Stimulated activated CD8-positive, alpha-beta memory T cell treated with anti-CD3 and anti-CD28 coated beads, Interleukin-7, amount 100 ng/mL, for 1 hour (primary cell): ENCODE results near the gene SLC4A1AP.
"Not testable (repeated sequence)": the region's sequence is repeated elsewhere in the genome, so short reads cannot be mapped to it uniquely, and the experiment has no call there.

Source experiments
- DNase-seq, 2 donors: peaks; one replicate each; pipeline ENCODE4 v3.0.0-alpha.2; 2020; ENCODE audit warnings: low read depth in 2 of 2

SLC4A1AP gene

DNA sequence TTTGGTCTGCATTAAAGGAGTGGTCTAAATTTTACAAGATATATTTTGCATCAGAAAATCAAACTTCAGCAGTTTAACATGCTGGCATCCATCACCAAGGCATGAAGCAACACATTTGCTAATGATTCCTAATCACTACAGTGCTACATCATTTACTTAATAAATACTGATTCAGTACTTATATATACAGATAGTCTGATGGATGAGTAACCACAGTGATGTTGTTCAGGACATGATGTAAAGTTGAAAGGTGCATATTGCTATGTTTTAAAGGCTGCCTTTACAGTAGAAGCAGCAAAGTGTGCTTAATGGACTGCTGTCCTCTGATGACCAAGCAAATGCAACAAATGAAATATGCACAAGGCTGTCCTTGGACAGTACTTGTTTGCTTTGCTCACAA lies 11.3 kb upstream of the SLC4A1AP start:
- DNase-seq: no peak

- DNase-seq: no peak
Observed at GRCh38 chr2:27652790-27653189, 10.9 kb upstream of the SLC4A1AP start.

GRCh38 chr2:27653397-27653796 lies 10.3 kb upstream of the SLC4A1AP start:
- DNase-seq: no peak

DNA sequence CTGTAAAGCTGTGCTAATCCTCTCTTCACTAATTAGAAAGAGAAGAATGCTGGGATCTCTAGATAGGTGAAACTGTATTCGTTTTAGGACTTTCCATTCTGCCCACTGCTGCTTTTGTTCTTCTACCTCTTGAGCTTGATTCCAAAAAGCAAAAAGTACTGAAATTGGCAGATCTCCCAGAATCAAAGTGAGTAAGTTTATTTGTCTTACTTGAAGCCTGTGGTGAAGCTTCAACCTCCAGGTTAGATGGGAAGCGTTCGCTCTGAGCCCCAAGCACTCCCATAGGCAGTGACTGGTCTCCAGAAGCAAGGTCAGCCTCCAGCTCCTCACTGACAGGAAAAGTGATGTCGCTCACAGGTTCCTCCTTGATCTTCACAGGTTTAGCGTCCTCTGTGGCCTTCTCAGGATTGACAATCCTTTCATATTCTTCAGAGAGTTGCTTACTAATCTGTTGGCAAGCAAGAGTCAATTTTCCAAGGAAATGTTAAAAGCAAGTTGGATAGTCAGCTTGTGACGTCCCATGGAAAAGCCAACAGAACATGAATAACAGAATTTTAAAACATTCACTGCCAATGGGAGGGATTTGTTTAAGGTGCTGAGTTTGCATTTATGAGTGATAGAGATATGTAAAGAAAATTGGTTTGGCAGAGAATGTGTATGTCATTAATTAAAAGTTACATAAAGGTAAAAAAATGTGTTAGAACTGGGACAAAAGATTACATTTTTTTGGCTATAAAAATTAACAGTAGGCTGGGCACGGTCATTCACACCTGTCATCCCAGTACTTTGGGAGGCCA lies 8.3 kb upstream of the SLC4A1AP start:
- no peak for DNase-seq

DNA sequence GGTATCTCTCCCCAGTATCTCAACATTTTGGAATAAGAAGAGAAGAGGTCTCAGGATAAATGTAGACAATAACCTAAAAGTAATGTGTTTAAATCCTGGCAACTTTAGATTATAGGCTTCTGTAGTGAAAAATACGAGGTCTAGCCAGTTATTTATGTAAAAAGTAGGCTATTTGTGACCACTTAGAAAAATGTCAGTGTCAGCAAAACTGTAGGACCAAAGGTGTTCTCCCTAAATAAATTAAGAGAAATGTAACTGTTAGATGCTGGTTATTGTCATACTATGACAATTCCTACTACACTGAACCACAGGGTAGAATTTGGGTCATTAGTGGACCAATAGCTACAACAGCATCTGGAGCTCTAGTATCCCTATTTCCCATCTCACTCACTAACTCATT lies 2.3 kb upstream of the SLC4A1AP start:
- DNase-seq: no peak

DNA sequence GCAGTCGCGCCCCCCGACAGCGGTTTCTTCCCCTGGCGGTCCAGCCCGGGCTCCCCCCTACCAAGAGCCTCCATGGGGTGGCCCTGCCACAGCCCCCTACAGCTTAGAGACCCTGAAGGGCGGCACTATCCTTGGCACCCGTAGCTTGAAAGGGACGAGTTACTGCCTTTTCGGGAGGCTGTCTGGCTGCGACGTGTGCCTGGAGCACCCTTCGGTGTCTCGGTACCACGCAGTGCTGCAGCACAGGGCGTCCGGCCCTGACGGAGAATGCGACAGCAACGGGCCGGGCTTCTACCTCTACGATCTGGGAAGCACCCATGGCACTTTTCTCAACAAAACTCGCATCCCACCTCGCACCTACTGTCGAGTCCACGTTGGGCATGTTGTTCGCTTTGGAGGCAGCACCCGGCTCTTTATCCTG lies 475 bp downstream of the SLC4A1AP start:
- no peak for DNase-seq

GRCh38 chr2:27664622-27665363 lies 1.1 kb downstream of the SLC4A1AP start:
- no peak for DNase-seq

DNA sequence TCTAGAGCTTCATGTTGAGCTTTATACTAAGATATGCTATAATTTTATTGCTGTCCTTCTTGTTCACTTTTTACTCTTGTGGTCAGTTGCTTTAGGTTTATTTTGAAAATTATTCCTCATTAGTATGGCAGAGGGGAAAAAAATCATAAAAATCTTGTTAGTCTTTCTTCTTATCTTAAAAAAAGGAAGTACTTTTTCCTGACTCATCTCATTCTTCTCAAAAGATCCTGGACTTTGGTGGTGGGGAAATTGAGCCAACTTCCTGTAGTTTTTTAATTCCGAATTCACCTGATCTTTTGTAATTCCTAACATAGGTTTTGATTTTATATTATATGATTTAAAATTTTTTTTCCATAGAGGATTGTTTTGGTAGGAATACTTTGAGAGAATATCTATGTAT lies 3.8 kb downstream of the SLC4A1AP start:
- DNase-seq: no peak

DNA sequence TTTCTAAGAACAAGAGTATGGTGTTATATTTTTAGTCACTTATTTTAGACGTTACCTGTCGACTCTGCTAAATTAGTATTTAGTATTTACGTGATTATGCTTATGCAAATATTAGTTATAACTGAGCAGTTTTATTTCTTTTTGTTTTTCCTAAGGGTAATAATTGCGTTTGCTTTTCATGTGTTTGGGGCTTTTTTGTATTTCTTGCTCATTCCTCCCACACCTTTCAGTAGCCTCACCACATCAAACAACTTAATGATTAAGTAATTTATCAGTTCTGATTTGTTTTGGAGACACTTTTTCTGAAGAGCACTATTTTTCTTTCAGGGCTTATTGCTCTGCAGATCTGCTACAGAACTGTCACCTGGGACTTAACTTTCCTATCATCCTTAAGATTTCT lies 7.5 kb downstream of the SLC4A1AP start:
- no peak for DNase-seq

GRCh38 chr2:27672723-27673486 lies 9.2 kb downstream of the SLC4A1AP start:
- DNase-seq: no peak

- DNase-seq: no peak
Observed at GRCh38 chr2:27680571-27680970, 16.9 kb downstream of the SLC4A1AP start.

GRCh38 chr2:27681841-27682240 lies 18.2 kb downstream of the SLC4A1AP start:
- DNase-seq: no peak

GRCh38 chr2:27682334-27682771 lies 18.7 kb downstream of the SLC4A1AP start:
- not testable (repeated sequence) for DNase-seq

DNA sequence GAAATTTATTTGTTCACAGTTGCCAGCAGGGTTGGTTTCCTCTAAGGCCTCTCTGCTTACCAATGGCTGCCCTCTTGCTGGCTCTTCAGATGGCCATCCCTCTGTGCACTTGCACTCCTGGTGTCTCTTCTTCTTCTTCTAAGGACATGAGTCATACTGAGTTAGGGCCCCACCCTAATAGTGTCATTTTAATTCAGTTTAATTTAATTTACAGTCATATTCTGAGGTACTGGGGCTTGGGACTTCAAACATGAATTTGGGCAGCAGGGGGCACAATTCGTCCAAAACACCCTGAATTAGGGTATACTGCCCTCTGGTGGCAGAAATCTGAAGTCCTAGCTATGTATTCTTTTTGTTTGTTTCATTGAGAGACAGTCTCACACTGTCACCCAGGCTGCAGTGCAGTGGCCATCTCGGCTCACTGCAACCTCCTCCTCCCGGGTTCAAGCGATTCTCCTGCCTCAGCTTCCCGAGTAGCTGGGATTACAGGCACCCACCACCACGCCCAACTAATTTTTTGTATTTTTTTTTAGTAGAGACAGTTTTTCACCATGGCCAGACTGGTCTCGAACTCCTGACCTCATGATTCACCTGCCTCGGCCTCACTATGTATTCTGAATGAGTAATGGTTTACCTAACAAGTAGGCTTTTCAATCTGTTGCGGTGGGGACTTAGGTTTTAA lies 19.8 kb downstream of the SLC4A1AP start:
- DNase-seq: peak; percentile 65 to 77

GRCh38 chr2:27685006-27685405 lies 21.3 kb downstream of the SLC4A1AP start:
- DNase-seq: not testable (repeated sequence)

GRCh38 chr2:27685577-27685976 lies 21.9 kb downstream of the SLC4A1AP start:
- DNase-seq: no peak

- no peak for DNase-seq
Observed at GRCh38 chr2:27687232-27687631, 23.5 kb downstream of the SLC4A1AP start.

- no peak for DNase-seq
Observed at GRCh38 chr2:27689424-27689823, 25.7 kb downstream of the SLC4A1AP start.

DNA sequence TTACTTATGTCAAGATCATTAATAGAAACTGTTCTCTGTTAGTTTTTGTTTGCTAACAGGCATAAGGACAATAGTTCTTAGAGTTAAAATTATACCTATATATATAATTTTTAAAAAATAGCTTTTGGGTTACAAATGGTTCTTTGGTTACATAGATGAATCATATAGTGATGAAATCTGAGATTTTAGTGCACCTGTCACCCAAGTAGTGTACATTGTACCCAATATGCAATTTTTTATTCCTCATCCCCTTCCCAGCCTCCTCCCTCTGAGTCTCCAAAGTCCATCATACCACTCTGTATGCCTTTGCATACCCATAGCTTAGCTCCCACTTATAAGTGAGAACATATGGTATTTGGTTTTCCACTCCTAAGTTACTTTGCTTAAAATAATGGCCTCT lies 26.4 kb downstream of the SLC4A1AP start:
- no peak for DNase-seq

DNA sequence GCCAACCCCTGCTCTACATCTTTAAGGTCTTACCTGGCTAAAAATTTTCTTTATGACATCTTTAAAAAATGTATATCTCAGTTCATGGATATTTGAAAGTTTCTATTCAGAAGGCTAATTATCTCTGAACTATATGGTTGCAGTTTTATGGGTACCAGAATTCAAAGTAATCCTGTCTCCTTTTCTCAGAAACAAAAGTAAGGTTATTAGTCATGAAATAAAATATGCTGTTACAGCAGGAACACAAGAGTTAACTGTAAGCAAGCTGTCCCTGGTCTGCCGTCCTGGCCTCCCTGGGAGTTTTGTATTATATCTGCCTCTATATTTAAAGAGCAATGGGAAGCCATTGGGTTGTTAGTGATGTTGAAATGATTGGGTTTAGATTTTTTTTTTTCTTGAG lies 34.0 kb downstream of the SLC4A1AP start:
- DNase-seq: no peak

GRCh38 chr2:27701676-27702075 lies 38.0 kb downstream of the SLC4A1AP start:
- DNase-seq: no peak

- no peak for DNase-seq
Observed at GRCh38 chr2:27702302-27702701, 38.6 kb downstream of the SLC4A1AP start.
